ENCODE data around the gene CFAP61.

DNA sequence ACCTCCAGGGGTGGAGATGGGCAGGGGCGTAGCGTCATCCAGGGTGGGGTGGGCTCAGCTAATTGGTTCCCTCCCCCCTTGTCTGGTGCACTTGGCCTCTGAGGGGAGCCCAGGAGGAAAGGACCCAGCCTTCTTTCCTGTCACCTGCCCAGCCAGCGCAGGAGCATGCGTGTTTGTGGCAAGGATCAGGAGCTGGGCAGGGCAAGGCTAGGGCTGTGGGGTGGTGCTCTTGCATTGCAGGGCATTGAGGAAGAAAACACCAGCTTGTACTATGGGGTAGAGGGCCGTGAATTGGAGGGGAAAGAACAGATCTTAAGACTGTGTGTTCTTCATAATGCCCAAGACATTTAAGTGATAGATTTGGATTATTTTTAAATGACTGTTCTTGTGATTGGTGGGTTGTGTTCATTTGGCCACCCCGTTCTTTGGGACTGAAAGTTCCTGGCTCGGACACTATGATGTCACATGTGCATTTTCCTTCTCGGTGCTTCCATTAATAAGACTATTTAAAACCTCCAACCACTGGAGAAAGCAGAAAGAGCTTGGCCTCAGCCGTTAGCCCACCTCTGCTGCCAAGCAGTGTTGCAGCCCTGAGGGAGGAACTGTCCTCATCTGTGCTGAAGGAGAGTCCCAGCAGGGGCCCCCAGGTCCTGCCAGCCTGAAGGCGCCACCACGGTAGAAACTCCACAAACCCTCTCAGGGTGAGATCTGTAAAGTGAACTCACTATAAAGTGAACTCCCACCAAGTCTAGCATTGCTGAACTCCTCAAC, 179.4 kb downstream of the CFAP61 start:
- TF ChIP-seq, protein P1, sequence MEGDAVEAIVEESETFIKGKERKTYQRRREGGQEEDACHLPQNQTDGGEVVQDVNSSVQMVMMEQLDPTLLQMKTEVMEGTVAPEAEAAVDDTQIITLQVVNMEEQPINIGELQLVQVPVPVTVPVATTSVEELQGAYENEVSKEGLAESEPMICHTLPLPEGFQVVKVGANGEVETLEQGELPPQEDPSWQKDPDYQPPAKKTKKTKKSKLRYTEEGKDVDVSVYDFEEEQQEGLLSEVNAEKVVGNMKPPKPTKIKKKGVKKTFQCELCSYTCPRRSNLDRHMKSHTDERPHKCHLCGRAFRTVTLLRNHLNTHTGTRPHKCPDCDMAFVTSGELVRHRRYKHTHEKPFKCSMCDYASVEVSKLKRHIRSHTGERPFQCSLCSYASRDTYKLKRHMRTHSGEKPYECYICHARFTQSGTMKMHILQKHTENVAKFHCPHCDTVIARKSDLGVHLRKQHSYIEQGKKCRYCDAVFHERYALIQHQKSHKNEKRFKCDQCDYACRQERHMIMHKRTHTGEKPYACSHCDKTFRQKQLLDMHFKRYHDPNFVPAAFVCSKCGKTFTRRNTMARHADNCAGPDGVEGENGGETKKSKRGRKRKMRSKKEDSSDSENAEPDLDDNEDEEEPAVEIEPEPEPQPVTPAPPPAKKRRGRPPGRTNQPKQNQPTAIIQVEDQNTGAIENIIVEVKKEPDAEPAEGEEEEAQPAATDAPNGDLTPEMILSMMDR (tag by site-specific recombination; IDR thresholded peaks at IDR 0.05): no peak
- no peak for TF ChIP-seq MZF1 (tag by site-specific recombination; IDR thresholded peaks at IDR 0.05; ENCODE audit: borderline replicate concordance)
- TF ChIP-seq KLF7 (tag by site-specific recombination; IDR thresholded peaks at IDR 0.05; ENCODE audit: borderline replicate concordance): no peak
